Smooth muscle cell of the brain vasculature (primary cell): ENCODE results near the gene CFAP141.
"Not testable (repeated sequence)": the region's sequence is repeated elsewhere in the genome, so short reads cannot be mapped to it uniquely, and the experiment has no call there.

Experiments used
- DNase-seq: peaks from one replicate; pipeline ENCODE4 v3.0.0-alpha.2; 2012; ENCODE audit warnings: low read depth, low spot score

The CFAP141 gene

GRCh38 chr1:154208677-154209388 is 2.7 kb upstream of the CFAP141 start:
- no peak for DNase-seq

- no peak for DNase-seq
These were observed 1.1 kb upstream of the CFAP141 start for GRCh38 chr1:154207262-154207661.

DNA sequence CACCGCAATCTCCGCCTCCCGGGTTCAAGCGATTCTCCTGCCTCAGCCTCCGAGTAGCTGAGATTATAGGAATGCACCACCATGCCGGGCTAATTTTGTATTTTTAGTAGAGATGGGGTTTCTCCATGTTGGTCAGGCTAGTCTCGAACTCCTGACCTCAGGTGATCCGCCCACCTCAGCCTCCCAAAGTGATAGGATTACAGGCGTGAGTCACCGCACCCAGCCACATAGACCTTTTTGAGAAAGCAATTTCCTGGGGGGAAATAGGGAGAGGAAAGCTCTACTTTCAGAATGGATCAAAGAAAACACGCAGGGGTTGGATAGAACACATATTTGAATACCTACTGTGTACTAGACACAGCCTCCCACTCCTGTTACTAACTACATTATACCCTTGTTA is 355 bp downstream of the CFAP141 start:
- not testable (repeated sequence) for DNase-seq

DNA sequence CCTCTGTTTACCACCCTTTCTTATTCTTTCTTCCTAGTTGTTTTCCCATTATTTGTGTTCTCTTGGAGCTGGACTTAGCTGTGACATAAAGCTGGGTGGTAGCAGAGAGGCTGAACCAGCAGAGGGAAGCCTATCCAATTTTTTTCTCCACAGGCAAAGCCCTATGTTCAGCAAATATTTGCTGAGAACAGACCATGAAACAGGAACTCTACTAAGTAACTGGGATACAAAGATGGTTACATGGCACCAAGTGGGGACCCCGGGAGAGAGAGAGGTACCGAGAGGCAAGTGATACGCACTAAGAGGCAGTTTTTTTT is 6.6 kb downstream of the CFAP141 start:
- DNase-seq, result no peak

DNA sequence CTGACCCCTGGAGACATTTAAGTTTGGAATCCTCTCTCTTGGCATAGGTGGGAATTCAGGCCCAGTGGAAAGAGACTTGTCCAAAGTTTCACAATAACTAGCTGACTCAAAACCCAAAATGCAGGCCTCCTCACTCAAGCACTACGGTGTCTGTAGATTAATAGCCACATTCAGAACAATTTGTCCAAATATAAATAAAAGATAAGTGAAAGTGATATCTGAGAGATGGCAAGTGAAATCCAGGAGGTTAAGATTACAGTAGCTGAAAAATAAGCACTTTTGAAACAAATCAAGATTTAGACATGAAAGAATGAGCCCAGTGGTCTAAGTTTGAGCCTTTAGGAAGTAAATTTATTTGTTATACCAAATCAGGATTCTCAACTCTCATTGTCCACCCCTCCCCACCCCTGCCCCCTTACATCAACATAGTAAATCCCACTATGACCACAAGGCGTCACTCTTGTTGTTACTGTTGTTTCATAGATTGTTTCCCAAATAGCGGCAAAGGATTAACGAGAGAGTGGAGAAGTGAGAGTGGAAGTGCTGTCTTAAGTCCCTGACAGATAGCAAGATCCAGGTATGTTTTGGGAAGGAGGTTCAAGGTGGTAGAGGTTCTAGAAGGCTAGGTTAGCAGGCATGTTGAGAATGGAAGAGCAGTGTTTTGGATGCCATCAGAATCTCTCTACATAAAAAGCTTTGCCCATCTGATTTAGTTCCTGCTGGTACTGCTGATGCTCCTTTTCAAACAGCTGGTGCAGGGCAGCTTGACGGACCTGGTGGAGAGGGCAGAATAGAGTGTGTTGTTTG is 7.2 kb downstream of the CFAP141 start:
- no peak for DNase-seq

- DNase-seq, result no peak
These were observed 12.3 kb downstream of the CFAP141 start for GRCh38 chr1:154193821-154194220.

- no peak for DNase-seq
These were observed 13.7 kb downstream of the CFAP141 start for GRCh38 chr1:154192476-154192875.

DNA sequence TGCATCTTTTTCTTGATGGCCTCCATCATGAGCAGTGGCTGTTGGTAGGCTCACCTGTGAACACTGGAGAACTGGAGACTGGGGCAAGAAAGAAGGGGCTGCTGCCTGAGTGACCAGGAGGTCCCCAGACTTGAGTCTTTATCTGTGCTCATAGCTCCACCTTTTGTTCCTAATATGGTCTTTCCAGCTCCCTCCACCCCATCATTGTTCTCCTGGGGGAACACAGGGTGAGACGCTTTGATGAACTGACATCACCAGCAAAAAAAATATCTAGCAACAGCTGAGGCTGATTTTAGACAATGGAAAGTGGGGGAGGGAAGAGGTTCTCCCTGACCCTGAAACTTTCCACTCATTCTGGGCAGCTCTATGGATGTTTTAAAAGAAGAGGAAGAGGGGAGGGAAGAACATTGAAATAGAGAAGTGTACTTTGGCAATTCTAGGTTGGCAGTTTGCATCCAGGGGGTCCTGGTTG is 14.1 kb downstream of the CFAP141 start, which contains the start of gene TPM3:
TPM3 (minus strand) TSS at position 111 of the 472 bp plus-strand sequence; CDS start at position 29, 82 bp downstream.
- no peak for DNase-seq

- DNase-seq, result no peak
These were observed 15.6 kb downstream of the CFAP141 start for GRCh38 chr1:154190550-154190949.

GRCh38 chr1:154186852-154187501 is 19.2 kb downstream of the CFAP141 start:
- DNase-seq, result no peak

- no peak for DNase-seq
These were observed 20.0 kb downstream of the CFAP141 start for GRCh38 chr1:154186177-154186576.

DNA sequence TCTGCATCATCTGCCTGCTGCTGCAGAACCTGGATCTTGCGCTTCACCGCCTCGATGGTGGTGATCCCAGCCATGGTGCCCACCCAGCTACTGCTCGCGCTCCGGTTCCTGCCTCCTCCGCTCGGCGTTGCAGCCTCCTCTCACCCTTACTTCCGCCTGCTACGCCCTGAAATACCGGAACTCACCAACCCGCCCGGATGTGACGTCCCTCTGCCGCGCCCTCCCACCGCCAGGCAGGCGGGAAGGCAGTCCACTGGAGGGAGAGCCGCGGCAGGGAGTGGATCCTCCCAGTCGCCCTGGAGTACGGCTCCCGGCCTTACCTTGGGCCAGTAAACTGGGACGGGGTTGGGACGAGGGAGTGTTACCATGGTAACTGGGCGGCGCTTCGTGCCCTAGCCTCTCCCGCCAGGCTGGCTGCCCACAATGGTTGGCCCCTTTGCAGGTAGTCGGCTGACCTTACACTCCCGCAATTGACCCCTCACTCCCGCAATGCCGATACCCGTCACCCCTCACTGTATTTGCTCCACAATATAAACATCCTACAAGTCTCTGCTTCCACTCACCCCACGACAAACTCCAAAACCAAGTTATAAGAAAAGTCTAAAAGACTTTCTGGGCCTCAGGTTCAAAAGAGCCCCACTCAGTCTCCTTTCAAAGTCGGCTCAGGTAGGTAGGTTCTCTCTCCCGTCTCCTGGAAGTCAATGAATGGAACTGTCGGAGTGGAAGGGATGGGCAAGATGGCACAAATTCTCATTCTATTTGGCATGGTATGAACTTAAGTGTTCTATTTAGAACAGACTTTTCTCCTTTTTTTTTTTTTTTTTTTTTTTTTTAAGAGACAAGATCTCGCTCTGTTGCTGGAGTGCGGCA is 22.9 kb downstream of the CFAP141 start:
- DNase-seq, result peak; percentile 83

- no peak for DNase-seq
These were observed 23.6 kb downstream of the CFAP141 start for GRCh38 chr1:154182344-154183045.

- no peak for DNase-seq
These were observed 24.2 kb downstream of the CFAP141 start for GRCh38 chr1:154181944-154182343.

DNA sequence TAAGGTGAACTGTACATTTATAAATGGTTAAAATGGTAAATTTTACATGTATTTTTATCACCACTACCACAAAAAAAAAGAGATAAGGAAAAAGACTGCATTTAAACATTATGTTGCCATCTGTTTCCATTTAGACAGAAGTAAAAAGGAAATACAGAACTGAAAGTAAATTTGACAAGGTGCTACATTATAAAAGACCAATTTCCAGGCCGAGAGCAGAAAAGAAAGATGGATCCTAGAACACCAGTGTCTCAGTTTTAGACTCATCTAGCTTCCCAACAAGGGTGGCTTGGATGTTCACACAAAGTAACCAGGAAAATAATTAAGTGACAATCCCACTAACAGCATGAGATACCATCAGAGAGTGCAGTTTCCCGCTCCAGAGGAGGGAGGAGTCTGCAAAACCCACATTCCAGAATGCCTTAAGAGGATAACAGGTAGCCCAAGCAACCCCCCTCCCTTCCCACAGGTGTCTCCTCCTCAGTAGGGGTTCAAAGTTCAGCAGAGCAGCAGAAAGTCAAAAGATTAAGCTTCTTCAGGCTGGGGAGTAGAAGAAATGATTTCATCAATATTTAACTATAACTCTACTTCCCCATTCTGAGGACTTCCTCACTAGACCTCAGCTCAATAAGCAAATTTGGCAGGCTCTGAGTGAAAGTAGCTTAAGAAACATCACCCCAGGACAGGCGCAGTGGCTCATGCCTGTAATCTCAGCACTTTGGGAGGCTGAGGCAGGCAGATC is 26.0 kb downstream of the CFAP141 start:
- DNase-seq, result no peak

DNA sequence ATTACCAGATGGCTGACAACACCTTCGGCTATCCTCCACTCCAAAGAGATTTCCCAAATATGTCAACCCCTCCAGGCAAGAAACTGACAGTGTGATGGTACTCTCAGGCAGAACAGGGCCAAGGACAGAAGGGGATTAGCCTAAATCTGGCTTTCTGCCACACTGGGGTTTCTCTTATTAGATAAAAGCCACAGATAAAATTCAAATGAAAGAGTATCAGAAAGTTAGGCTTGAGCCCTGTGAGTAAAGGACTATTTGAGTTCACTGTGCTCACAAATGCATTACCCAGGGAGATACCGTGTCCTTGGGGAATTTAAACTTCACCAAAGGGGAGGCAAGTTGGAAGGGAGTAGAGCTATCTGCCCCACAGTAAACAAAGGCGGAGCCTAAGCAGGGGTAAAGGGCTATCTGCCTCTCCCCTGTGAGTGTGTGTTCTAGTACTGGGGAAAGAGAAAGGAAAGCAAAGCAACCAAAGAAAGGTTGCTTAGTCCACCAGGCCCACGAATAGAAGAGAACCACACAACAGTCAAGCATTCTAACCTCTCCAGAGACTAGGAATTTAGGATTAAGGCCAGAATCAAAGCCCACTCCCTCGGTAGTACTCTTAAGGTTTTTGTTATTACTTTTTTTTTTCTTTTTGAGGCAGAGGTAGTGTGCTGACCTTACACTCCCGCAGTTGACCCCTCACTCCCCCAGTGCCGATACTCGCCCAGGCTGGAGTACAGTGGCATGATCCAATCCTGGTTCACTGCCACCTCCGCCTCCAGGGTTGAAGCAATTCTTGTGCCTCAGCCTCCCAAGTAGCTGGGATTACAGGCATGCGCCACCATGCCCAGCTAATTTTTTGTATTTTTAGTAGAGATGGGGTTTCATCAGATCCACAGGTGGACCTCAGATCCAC is 27.0 kb downstream of the CFAP141 start:
- no peak for DNase-seq

GRCh38 chr1:154178013-154178412 is 28.1 kb downstream of the CFAP141 start:
- no peak for DNase-seq

- DNase-seq, result no peak
These were observed 29.8 kb downstream of the CFAP141 start for GRCh38 chr1:154176337-154176736.

GRCh38 chr1:154174654-154175053 is 31.5 kb downstream of the CFAP141 start:
- DNase-seq, result no peak
